Neuronal stem cell (in vitro differentiated cells): ENCODE data around the gene TMA7.

ENCODE experiments used
- DNase-seq: peaks from one replicate; pipeline ENCODE4 v3.0.0-alpha.2; 2013; ENCODE audit warnings: low spot score
- H2AFZ ChIP-seq: one replicate; pipeline ENCODE4 v1.6.1; 2013; ENCODE audit warnings: mild to moderate bottlenecking, low read length, inconsistent platforms
- H2AK5ac ChIP-seq: 2 replicates; pipeline ENCODE4 v1.6.1; 2013; ENCODE audit warnings: low read depth, mild to moderate bottlenecking, inconsistent platforms, low read length, moderate library complexity, mixed read lengths
- H2BK120ac ChIP-seq: 2 replicates; pipeline ENCODE4 v1.6.1; 2013; ENCODE audit warnings: low read depth, mild to moderate bottlenecking, inconsistent platforms, low read length, moderate library complexity, mixed read lengths
- H2BK12ac ChIP-seq: one replicate; pipeline ENCODE4 v1.6.1; 2013; ENCODE audit warnings: low read length, inconsistent platforms
- H2BK15ac ChIP-seq: 2 replicates; pipeline ENCODE4 v1.6.1; 2013; ENCODE audit warnings: mild to moderate bottlenecking, low read length, inconsistent platforms, mixed read lengths
- H2BK5ac ChIP-seq: one replicate; pipeline ENCODE4 v1.6.1; 2013; ENCODE audit warnings: inconsistent platforms, mild to moderate bottlenecking, low read length, moderate library complexity
- H3K14ac ChIP-seq: one replicate; pipeline ENCODE4 v1.6.1; 2013; ENCODE audit warnings: low read length, inconsistent platforms
- H3K18ac ChIP-seq: 2 replicates; pipeline ENCODE4 v1.6.1; 2013; ENCODE audit warnings: low read length, inconsistent platforms
- H3K23ac ChIP-seq: 2 replicates; pipeline ENCODE4 v1.6.1; 2013; ENCODE audit warnings: low read depth, mild to moderate bottlenecking, mixed read lengths, low read length, inconsistent platforms; ENCODE audit not compliant: poor library complexity
- H3K27ac ChIP-seq: replicated peaks from 3 replicates; pipeline ENCODE4 v1.5.1; 2013; ENCODE audit warnings: low read length, inconsistent platforms
- H3K27me3 ChIP-seq, 3 experiments: 2 replicates each; pipeline ENCODE4 v1.6.1; 2013; ENCODE audit warnings: low read length in 3 of 3, mild to moderate bottlenecking in 2 of 3, inconsistent platforms in 1 of 3, low read depth in 1 of 3, mixed read lengths in 1 of 3, moderate library complexity in 1 of 3; ENCODE audit not compliant: control insufficient read depth in 3 of 3, insufficient read depth in 3 of 3
- H3K36me3 ChIP-seq, 2 donors: replicated peaks in 1 of 2; 2 replicates each; pipeline ENCODE4 v1.6.1; 2013; ENCODE audit warnings: low read length in 2 of 2; ENCODE audit not compliant: control insufficient read depth in 2 of 2, insufficient read depth in 2 of 2
- H3K4ac ChIP-seq: 2 replicates; pipeline ENCODE4 v1.6.1; 2013; ENCODE audit warnings: inconsistent platforms, mild to moderate bottlenecking, low read length, moderate library complexity
- H3K4me1 ChIP-seq, 2 donors: 1 replicate in 1 of 2; 2 replicates in 1 of 2; pipeline ENCODE4 v1.6.1; 2013; ENCODE audit warnings: low read length in 2 of 2, low read depth in 1 of 2; ENCODE audit not compliant: control insufficient read depth in 2 of 2, insufficient read depth in 1 of 2
- H3K4me2 ChIP-seq: one replicate; pipeline ENCODE4 v1.6.1; 2013; ENCODE audit warnings: mild to moderate bottlenecking, low read length, inconsistent platforms; ENCODE audit not compliant: insufficient read depth, poor library complexity, severe bottlenecking
- H3K4me3 ChIP-seq, 2 donors: 2 replicates each; pipeline ENCODE4 v1.5.1; 2013; ENCODE audit warnings: low read length in 2 of 2, mild to moderate bottlenecking in 2 of 2, inconsistent platforms in 1 of 2, moderate library complexity in 1 of 2
- H3K79me1 ChIP-seq: one replicate; pipeline ENCODE4 v1.6.1; 2013; ENCODE audit warnings: low read depth, mild to moderate bottlenecking, inconsistent platforms, low read length, moderate library complexity
- H3K9ac ChIP-seq: one replicate; pipeline ENCODE4 v1.6.1; 2013; ENCODE audit warnings: mild to moderate bottlenecking, low read depth, low read length, inconsistent platforms; ENCODE audit not compliant: poor library complexity
- H3K9me3 ChIP-seq, 2 donors: replicated peaks in 1 of 2; 2 replicates each; pipeline versions ENCODE3 to v1.6.1; 2013; ENCODE audit warnings: low read length in 2 of 2, mild to moderate bottlenecking in 2 of 2, inconsistent platforms in 1 of 2, low read depth in 1 of 2, mixed read lengths in 1 of 2, moderate library complexity in 1 of 2; ENCODE audit not compliant: control insufficient read depth in 2 of 2, insufficient read depth in 1 of 2
- H4K8ac ChIP-seq: one replicate; pipeline ENCODE4 v1.6.1; 2013; ENCODE audit warnings: low read depth, mild to moderate bottlenecking, inconsistent platforms, low read length, moderate library complexity
- H4K91ac ChIP-seq: one replicate; pipeline ENCODE4 v1.6.1; 2013; ENCODE audit warnings: low read length, low read depth, mild to moderate bottlenecking, inconsistent platforms; ENCODE audit not compliant: poor library complexity
- WGBS, 2 donors: extraction: QIAGEN DNeasy Blood & Tissue Kit; methylation state at CpG; one replicate each; pipeline ENCODE4 v1.1.7; 2013; ENCODE audit warnings: missing lambda C conversion rate in 2 of 2, mixed read lengths in 1 of 2; ENCODE audit not compliant: insufficient read length in 2 of 2, insufficient replicate concordance in 1 of 2; ENCODE audit errors: extremely low coverage in 2 of 2; 5-methylcytosine and 5-hydroxymethylcytosine counted together

Gene TMA7

DNA sequence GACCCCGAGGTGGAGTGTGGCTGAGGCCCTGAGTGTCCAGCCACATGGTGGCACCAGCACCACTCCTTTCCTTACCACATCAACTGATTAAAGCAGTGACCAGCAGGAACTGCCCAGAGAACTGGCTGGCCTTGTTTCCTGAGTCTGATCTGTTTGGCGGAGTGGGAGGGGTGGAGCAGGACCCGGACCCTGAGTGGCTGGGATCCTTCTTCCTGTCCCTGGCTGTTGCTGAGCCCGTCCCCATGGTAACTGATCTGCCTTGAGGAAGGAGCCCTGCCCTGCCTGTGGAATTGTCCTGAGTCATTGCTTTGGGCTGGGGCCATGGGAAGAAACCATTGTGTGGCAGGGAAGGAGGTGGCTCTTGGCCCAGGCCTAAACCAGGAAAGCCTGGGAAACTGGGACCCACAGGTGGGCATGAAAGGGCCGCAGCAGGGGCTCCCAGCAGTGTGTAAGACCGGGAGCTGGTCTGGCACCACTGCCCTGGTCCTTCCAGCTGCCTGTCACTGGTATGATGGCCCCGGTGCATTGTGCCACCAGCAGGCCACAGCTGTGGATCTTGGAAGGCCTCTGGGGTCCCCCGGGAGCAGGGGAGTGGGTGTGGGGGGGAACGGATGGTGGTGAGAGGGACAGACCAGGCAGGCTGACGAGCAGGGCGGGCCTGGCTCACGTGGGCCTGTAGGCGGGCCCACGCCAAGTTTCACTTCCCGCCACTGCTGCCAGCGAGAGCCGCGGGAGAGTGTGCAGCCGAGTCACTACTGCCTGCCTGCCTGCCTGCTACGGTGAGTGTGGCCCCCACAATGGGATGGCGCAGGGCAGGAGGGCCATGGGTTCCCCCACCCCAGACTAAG is 25.7 kb downstream of the TMA7 start:
- Histone ChIP-seq H2BK120ac (peak overlapping the region; percentile 98), H3K9ac (peak overlapping the region; percentile 85), H2AFZ (peak overlapping the region; percentile 70), H3K4me1 (peaks cover 21 to 22% of the 10 kb centered on the region in 2 donors), H2BK15ac (peak overlapping the region; percentile 90), H4K8ac (no peak overlapping the region), H3K27ac (peak overlapping the region; percentile 98), H3K4me2 (no peak overlapping the region), H3K4me3 (peak overlapping the region in 1 of 2 donors; percentile 51), H3K23ac (peak overlapping the region; percentile 92), H2BK5ac (peak overlapping the region; percentile 100), H3K4ac (peak overlapping the region; percentile 98), H3K36me3 (peaks cover 38 to 56% of the 10 kb centered on the region in 2 donors), H3K14ac (peak overlapping the region; percentile 94), H2BK12ac (peak overlapping the region; percentile 91), H4K91ac (peak overlapping the region; percentile 97), H3K27me3 (no peaks in the 10 kb centered on the region), H3K18ac (peak overlapping the region; percentile 98), H2AK5ac (peak overlapping the region; percentile 98), H3K79me1 (peaks cover 12% of the 10 kb centered on the region), H3K9me3 (no peaks in the 10 kb centered on the region)
- DNase-seq, result peak; percentile 97
- WGBS, 2 donors, result no CpG with 5 or more reads among the region's 21 CpGs

- H3K4me3 ChIP-seq, result peak overlapping the region in 1 of 2 donors; percentile 51
- H3K18ac ChIP-seq, result peak overlapping the region; percentile 98
- H2AFZ ChIP-seq, result peak overlapping the region; percentile 70
- H3K9me3 ChIP-seq, result no peaks in the 10 kb centered on the region
- no CpG with 5 or more reads among the region's 19 CpGs for WGBS, 2 donors
- H2BK5ac ChIP-seq, result peak overlapping the region; percentile 100
- peak overlapping the region; percentile 98 for H2BK120ac ChIP-seq
- H3K23ac ChIP-seq, result peak overlapping the region; percentile 92
- H4K91ac ChIP-seq, result peak overlapping the region; percentile 97
- peaks cover 21 to 22% of the 10 kb centered on the region in 2 donors for H3K4me1 ChIP-seq
- H2BK15ac ChIP-seq, result peak overlapping the region; percentile 90
- peak overlapping the region; percentile 85 for H3K9ac ChIP-seq
- no peaks in the 10 kb centered on the region for H3K27me3 ChIP-seq
- peak overlapping the region; percentile 91 for H2BK12ac ChIP-seq
- no peak for DNase-seq
- H3K4ac ChIP-seq, result peak overlapping the region; percentile 98
- H3K14ac ChIP-seq, result peak overlapping the region; percentile 94
- no peak overlapping the region for H4K8ac ChIP-seq
- peak overlapping the region; percentile 98 for H2AK5ac ChIP-seq
- H3K79me1 ChIP-seq, result peaks cover 12% of the 10 kb centered on the region
- no peak overlapping the region for H3K4me2 ChIP-seq
- H3K36me3 ChIP-seq, result peaks cover 31 to 50% of the 10 kb centered on the region in 2 donors
- peak overlapping the region; percentile 98 for H3K27ac ChIP-seq
Observed at GRCh38 chr3:48466386-48467109, 26.5 kb downstream of the TMA7 start.

GRCh38 chr3:48467110-48467454 is 27.0 kb downstream of the TMA7 start:
- Histone ChIP-seq H2AFZ (no peak overlapping the region), H3K36me3 (peaks cover 31 to 50% of the 10 kb centered on the region in 2 donors), H2AK5ac (peak overlapping the region; percentile 98), H3K4ac (peak overlapping the region; percentile 98), H3K9ac (no peak overlapping the region), H3K23ac (peak overlapping the region; percentile 92), H2BK120ac (peak overlapping the region; percentile 49), H3K18ac (peak overlapping the region; percentile 74), H3K27me3 (no peaks in the 10 kb centered on the region), H3K9me3 (no peaks in the 10 kb centered on the region), H2BK5ac (peak overlapping the region; percentile 100), H3K4me3 (peak overlapping the region in 1 of 2 donors; percentile 51), H3K4me2 (no peak overlapping the region), H2BK15ac (peak overlapping the region; percentile 90), H3K79me1 (peaks cover 12% of the 10 kb centered on the region), H3K27ac (peak overlapping the region; percentile 98), H4K8ac (no peak overlapping the region), H3K14ac (peak overlapping the region; percentile 1), H4K91ac (peak overlapping the region; percentile 77), H3K4me1 (peaks cover 21 to 22% of the 10 kb centered on the region in 2 donors), H2BK12ac (no peak overlapping the region)
- no peak for DNase-seq
- no CpG with 5 or more reads among the region's 9 CpGs for WGBS, 2 donors
